Measurements from ENCODE around the gene WDR88.
"Not testable (repeated sequence)": the region's sequence is repeated elsewhere in the genome, so short reads cannot be mapped to it uniquely, and the experiment has no call there.

Gene WDR88

DNA sequence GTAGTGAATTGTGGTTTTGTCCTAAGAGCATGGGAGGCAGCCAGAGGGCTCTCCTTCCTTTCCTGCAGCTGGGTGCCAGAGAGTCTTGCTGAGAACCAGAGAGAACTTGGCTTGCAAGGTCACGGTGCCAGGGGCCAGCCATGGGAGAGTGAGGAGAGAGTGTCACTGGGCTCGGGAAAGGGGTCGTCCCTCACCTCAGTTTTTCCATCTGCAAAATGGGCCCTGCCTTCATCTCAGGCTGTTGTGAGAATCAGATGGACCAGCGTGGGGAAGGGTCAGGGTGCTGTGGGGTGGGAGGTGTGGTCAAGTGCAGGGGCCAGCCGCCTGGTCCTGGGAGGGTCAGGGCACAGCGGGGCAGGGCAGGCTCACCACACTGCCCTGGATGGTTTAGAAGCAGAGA is 69.6 kb downstream of the WDR88 start:
- no peak for DNase-seq

DNA sequence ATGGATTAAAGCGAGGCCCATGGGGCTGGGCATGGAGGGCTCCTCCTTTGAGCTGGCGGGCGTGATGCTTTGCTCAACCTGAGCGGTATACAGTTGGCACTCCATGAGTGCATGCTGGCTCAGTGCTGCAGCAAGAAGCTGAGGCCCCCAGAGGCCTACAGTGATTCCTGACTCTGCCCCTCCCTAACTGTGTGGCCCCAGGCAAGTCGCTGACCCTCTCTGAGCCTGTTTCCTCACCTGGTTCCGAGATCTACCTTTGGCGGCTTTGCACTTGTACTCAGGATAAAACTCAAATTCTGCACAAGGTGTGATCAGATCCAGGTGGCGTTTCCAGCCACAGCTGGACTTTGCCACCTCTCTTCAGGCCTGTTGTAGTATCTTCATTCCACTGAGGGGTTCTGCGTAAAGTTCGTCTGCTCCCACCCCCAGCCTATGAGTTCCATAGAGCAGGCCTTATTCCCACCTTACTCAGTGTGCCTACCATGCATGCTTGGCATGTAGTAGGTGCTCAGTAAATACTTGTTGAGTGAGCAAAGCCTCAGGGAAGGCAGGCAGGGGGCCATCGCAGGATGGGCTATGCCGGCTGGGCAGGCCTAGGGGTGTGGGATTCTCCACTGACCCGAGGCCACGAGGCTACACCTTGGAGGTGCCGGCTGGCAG is 70.1 kb downstream of the WDR88 start:
- DNase-seq = no peak

- DNase-seq = no peak
Observed at GRCh38 chr19:33202546-33203507, 70.9 kb downstream of the WDR88 start.

GRCh38 chr19:33203529-33203928 is 71.6 kb downstream of the WDR88 start:
- DNase-seq = no peak

GRCh38 chr19:33204136-33204973 is 72.4 kb downstream of the WDR88 start:
- no peak for DNase-seq

DNA sequence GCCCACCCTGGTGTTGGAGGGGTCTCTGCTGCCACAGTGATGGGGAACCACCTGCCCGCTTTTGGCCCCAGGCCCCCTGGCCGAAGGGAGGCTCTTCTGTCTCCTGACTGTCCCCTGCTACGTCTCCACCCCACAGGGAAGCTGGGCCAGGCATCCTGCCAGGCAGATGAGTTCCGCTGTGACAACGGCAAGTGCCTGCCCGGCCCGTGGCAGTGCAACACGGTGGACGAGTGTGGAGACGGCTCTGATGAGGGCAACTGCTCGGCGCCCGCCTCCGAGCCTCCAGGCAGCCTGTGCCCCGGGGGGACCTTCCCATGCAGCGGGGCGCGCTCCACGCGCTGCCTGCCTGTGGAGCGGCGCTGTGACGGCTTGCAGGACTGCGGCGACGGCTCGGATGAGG is 73.2 kb downstream of the WDR88 start:
- no peak for DNase-seq

GRCh38 chr19:33205531-33206260 is 73.8 kb downstream of the WDR88 start:
- DNase-seq = no peak

DNA sequence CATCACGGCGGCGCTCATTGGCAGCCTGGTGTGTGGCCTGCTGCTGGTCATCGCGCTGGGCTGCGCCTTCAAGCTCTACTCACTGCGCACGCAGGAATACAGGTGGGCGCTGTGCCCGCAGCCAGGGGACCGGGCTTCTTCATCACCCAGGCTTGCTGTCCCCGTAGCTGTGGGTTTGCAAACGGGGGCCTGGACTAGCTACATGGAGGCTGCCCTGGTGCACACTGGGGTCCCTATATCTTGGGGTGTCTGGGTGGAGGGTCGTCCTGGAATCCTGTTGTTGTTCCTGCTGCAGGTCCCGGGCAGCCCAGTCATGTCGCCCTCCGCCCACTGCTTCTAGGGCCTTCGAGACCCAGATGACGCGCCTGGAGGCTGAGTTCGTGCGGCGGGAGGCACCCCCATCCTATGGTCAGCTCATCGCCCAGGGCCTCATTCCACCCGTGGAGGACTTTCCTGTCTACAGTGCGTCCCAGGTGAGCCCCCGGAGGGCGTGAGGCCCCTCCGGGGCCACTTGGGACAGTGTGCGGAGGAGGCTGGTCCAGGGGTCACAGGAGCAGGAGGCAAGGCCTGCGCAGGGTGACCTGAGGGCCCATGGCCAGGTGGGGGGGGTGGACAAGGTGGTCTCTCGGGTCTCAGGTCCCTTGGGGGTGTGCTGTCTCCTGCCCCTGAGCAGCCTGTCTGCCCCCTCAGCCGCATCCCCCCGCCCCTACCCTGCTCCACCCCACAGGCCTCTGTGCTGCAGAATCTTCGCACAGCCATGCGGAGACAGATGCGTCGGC is 74.5 kb downstream of the WDR88 start:
- no peak for DNase-seq

DNA sequence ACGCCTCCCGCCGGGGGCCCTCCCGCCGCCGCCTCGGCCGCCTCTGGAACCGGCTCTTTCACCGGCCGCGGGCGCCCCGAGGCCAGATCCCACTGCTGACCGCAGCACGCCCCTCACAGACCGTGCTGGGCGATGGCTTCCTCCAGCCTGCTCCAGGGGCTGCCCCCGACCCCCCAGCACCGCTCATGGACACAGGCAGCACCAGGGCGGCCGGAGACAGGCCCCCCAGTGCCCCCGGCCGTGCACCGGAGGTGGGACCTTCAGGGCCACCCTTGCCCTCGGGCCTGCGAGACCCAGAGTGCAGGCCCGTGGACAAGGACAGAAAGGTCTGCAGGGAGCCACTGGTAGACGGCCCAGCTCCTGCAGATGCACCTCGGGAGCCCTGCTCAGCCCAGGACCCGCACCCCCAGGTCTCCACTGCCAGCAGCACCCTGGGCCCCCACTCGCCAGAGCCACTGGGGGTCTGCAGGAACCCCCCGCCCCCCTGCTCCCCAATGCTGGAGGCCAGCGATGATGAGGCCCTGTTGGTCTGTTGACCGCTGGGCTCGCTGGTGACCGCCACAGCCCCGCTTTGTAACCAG is 75.2 kb downstream of the WDR88 start:
- DNase-seq = no peak

- no peak for DNase-seq
Observed at GRCh38 chr19:33207903-33208302, 76.0 kb downstream of the WDR88 start.

DNA sequence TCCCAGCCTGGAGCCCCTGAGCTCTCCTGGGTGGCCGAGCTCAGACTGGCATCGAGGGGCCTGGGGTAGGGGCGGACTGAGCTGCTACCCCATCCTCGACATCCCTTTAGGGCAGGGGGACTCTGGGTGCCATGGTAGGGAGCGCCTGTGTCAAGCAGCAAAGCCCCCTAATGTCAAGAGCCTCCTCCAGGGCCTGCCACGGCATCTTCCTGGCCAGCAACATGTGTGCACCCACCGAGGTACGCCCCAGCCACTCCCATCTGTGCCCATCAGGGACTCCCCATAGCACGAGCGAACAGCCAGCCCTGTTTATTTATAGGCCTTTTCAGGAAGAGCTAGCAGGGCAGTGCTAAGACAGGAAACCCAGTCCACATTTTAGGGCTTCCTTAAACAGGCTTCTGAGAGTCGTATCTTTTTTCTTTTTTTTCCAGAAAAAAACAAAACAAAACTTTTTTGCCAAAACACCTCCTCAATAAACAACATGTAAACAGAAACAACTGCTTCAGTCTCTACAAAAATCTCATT is 76.5 kb downstream of the WDR88 start:
- no peak for DNase-seq

DNA sequence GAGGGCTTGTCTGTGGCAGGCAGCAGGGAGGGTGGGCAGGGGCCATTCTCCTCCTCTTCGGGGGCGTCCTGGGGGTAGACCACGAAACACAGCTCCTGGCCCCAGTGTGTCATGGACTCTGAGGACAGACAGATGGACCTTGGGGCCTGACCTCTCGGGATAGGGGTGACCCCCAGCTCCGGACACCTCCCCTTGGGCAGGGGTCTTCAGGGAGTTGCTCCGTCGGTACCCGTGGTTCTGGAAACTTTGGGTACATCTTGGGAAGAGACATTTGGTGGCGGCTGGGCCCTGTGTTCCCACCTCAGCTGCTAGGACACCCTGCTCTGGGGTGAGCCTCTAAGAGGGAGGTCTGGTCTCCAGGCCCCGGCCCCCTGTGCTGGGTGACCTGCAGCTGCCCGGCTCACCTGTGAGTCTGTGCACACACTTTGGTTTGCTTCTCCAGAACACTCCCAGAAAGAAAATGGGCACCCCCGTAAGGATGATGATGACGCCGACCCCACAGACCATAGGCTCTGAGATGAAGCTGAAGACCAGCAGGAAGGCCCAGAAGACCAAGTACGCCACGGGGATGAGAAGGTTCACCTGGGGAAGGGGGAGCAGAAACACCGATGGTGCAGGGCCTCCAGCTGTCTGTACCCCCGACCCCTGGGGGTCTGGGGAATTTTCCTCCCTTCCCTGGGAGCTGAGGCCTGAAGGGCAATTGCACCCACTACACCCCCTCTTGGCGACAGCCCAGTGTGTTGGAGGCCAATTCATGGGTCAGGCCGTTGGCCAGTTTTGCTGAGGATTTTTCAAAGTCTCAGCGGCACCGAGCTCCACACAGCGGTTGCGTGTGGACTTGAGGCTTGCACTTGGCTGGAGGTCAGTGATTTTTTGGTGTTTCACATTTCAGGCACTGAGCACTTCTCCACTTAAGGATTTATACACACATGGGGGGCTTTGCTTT is 77.3 kb downstream of the WDR88 start:
- no peak for DNase-seq

GRCh38 chr19:33209850-33210230 is 77.9 kb downstream of the WDR88 start:
- not testable (repeated sequence) for DNase-seq

DNA sequence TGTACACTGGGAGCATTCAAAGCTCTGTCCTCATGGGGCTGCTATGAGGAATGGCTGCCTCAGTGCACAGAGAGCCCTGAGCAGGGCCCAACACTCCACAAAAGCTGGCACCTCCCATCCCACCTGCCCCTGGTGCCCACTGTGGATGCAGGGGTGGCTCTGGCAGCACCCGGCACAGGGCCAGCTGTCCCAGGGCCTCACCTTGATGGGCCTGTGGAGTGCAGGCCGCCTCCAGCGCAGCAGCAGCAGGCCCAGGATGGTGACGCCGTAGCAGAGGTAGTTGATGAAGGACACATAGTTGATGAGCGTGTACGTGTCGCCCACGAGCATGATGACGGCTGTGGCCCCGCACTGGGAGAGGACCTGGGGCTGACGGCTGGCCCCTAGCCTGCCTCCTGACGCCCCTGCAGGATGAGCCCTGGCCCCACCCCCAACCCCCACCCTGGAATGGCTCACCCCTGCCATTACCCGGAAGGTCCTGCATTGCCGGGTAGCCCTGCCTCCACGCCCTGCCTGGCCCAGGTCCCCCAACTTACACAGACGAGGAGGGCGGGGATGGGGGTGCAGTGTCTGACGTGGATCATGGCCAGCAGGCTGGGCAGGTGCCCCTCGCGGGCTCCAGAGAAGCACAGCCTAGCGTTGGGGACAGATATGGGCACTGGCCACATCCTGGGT is 78.5 kb downstream of the WDR88 start:
- no peak for DNase-seq

DNA sequence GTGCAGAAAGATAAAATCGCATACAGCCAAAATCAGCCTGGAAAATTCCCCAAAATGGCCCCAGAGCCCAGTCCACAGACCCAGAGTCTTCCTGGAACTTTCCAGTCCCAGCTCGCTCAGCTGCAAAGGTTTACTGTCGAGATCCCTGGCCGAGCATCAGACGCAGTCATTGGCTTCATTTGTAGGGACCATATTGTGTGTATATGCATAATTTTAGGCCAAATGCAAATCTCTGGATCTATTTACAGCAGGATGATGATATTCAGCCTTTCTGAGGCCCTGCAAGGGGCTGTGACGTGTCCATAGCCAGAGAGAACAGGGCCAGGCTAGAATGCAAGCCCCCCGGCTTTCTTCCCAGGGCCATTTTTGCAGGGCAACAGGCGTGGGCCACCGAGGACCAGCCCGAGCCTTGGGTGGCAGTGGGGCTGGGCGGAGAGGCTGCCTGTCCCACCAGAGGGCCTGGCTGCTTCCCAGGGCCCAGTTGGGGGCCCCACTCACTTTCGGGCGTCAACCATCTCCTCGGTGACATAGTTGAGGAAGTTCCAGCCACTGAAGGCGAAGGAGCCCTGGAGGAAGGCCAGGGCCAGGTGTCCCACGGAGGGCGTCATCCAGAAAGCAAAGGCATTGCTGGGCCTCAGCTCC is 80.0 kb downstream of the WDR88 start:
- no peak for DNase-seq

- DNase-seq = no peak
Observed at GRCh38 chr19:33212436-33213172, 80.7 kb downstream of the WDR88 start.

DNA sequence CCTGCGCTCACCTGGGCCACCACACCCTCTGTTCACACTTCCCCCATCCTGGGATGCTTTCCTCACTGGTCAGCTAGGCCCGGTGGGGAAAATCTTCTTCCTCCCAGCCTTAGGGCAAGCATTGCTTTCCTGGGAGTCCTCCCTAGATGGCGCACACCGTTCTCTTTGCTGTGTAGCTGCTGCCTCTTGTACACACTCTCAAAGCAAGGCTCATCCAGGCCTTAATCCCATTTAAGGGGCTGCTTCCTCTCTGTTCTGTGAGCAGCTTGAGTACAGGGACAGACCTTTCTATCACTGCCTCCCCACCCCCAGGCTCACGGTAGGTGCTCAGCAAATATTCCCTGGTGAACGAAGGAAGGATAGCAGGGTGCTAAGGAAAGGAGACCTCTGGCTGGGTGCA is 82.7 kb downstream of the WDR88 start:
- DNase-seq = no peak
